Fibroblast of pulmonary artery (primary cell): ENCODE measurements around the gene EPYC.

Experiments
- DNase-seq: peaks from one replicate; pipeline ENCODE4 v3.0.0-alpha.2; 2010; ENCODE audit warnings: low read depth
- H3K4me3 ChIP-seq: replicated peaks from 2 replicates; pipeline ENCODE4 v1.5.1; 2011; ENCODE audit warnings: low read depth, mild to moderate bottlenecking, control low read depth, low read length, moderate library complexity
- TF ChIP-seq, protein P1 (sequence below): IDR thresholded peaks from 2 replicates; pipeline ENCODE4 v1.5.1; 2011; ENCODE audit warnings: mild to moderate bottlenecking, control low read depth, low read length, inconsistent platforms; ENCODE audit errors: missing control alignments

EPYC gene

DNA sequence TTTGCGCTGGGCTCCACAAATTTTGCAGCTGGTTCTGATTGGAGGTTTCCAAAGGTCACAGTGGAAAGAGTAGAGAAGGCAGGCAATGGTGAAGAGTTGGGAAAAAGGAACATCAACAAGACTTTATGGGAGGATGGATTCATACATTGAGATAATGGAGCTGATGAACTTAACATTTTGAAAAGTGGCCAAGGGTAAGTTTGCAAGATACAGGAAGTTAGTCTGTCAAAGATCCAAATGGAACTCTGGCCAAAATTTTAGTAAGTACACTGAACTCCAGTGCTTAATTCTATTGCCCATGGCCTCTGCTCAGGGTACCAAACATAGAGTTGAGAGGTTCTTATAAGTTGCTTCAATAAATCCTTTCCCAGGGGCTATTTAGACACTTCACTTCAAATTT lies 65.4 kb downstream of the EPYC start:
- peak; percentile 48 for DNase-seq
- no peak overlapping the region for H3K4me3 ChIP-seq
- TF ChIP-seq, protein P1, sequence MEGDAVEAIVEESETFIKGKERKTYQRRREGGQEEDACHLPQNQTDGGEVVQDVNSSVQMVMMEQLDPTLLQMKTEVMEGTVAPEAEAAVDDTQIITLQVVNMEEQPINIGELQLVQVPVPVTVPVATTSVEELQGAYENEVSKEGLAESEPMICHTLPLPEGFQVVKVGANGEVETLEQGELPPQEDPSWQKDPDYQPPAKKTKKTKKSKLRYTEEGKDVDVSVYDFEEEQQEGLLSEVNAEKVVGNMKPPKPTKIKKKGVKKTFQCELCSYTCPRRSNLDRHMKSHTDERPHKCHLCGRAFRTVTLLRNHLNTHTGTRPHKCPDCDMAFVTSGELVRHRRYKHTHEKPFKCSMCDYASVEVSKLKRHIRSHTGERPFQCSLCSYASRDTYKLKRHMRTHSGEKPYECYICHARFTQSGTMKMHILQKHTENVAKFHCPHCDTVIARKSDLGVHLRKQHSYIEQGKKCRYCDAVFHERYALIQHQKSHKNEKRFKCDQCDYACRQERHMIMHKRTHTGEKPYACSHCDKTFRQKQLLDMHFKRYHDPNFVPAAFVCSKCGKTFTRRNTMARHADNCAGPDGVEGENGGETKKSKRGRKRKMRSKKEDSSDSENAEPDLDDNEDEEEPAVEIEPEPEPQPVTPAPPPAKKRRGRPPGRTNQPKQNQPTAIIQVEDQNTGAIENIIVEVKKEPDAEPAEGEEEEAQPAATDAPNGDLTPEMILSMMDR, result no peak

DNA sequence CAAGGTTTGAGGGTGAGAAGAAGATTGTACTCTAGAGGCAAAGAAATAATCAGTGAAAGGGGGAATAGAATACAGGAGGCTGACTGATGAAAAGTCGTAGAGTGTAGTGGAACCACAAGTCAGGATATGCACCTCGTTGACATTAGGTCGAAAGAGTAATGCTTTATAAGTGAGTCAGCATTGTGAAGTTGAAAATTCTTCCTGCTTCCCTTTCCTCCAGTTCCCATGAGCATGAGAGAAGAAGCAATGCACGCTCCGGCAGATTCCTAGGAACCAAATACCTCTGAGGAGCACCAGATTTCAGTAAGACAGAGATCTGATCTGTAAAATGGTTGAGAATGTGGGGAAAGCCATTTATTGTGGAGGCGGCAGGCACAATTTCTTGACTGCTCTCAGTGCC lies 66.3 kb downstream of the EPYC start:
- TF ChIP-seq, protein P1, result no peak
- DNase-seq, result peak; percentile 75
- no peak overlapping the region for H3K4me3 ChIP-seq

DNA sequence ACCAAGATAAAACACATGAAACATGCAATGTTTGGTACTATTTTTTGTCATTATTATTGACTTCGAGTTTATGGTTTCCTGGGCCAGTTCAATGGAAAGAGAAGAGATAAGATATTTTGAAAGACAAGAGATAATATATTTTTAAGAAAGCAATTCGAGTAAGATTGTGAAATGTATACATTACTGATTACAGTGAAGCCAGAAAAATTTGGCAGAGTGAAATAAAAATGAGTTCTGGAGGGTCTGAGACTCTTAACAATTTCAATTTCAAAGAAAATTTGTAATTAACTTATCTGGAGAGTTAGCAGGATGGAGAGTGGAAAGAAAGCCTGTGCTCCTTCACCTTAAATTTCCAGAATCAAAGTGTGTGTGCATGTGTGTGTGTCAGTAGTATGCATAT lies 67.1 kb downstream of the EPYC start:
- H3K4me3 ChIP-seq, result no peak overlapping the region
- no peak for DNase-seq
- TF ChIP-seq, protein P1, result no peak

DNA sequence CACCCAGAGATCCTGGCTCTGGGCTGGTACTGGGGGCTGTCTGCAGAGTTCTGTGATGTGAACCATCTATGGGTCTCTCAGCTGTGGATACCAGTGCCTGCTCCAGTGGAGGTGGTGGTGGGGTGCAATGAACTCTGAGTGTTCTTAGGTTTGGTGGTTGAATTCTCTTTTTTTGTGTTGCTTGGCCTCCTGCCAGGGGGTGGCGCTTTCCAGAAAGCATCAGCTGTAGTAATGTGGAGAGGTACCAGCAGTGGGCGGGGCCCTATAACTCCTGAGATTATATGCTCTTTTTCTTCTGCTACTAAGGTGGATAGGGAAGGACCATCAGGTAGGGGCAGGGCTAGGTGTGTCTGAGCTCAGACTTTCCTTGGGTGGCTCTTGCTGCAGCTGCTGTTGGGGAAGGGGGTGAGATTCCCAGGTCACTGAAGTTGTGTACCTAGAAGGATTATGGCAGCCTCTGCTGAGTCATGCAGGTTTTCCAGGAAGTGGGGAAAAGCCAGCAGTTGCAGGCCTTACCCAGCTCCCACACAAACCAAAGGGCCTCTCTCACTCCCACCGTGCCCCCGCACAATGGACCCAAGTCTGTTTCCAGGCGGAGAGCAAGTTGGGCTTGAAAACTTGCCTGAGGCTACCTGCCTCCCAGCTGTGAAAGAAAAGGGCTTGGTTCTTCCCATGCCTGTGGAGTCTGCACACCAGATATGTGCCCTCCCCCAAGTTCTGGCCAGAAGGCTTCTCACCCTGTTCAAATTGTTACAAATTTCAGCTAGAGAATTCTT lies 68.4 kb downstream of the EPYC start:
- TF ChIP-seq, protein P1, result no peak
- H3K4me3 ChIP-seq, result no peak overlapping the region
- no peak for DNase-seq

DNA sequence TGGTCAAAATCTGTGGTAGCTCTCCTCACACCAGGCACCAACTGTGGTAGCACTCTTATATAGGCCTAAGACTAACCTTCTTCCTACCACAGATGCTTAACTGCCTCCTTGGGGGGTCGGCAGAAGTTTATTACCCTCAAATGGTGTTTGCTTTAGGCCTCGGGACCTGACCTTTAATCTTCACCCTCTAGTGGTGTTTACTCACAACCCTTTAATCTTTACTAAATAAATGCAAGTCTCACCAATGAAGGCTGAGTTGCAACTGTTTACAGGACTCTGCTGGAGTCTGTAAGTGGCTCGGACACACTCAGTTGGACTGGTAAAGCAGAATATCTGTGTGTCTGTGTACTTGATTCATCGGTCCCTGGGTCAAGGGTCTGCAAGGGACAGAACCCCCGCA lies 79.2 kb downstream of the EPYC start:
- no peak for DNase-seq
- TF ChIP-seq, protein P1, result no peak
- H3K4me3 ChIP-seq, result no peak overlapping the region

DNA sequence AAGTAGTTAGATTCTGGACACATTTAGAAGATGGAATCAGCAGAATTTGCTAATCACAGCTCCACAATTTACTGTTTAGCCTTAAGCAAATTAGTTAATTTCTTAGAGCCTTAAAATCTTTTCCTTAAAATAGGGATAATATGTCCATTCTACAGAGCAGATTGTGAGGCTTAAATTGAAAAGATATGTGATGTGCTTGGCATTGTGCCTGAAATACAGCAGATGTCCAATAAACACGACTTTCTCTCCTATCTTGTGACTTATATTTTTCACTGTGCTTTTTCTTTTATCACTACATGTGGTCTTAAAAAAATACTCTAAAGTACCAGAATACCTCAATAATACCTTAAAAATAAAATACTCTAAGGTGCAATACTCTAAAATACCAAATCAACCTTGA lies 80.4 kb downstream of the EPYC start:
- TF ChIP-seq, protein P1, result no peak
- no peak overlapping the region for H3K4me3 ChIP-seq
- DNase-seq, result no peak

DNA sequence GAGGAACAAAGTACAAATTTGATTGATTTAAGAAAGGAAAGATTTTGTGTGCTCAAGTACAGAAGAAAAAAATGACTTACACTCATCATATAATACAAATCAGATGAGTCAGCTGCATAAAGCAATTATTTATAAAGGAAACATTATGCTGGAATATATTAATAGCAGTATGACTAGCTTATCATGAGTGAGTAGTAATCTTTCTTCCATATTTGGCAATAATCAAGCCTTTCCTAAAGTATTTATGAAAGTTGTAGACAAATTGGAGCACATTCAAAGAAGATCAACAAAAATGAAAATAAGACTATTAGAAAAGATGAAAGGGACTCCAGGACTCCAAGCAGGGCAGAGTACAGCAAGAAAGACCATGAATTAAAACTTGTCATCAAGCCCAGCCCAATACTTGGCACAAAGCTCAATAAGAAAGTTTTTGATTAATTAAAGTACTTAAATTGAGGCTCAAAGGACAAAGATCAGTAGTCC lies 82.6 kb downstream of the EPYC start:
- no peak overlapping the region for H3K4me3 ChIP-seq
- TF ChIP-seq, protein P1, result no peak
- DNase-seq, result peak; percentile 69
